Tibial artery (tissue), 4 donors: ENCODE data around the gene IL4I1.
A peak's percentile ranks its signal among the peaks of the same experiment; 100 is the strongest.

Experiments used
- DNase-seq, 2 donors: peaks; one replicate each; pipeline ENCODE4 v3.0.0-alpha.2; 2019
- H3K27ac ChIP-seq, 2 donors: fragments of 200-600 bp; sonication (generic) in 1 of 2; 1 replicate in 1 of 2; 2 replicates in 1 of 2; pipeline ENCODE4 v1.5.1; 2018 to 2019; ENCODE audit warnings: mild to moderate bottlenecking in 1 of 2
- H3K27me3 ChIP-seq, 2 donors: fragments of 200-600 bp; sonication (generic) in 1 of 2; one replicate each; pipeline versions ENCODE4 v1.5.1 to v1.6.0; 2016 to 2019
- H3K36me3 ChIP-seq, 3 donors: fragments of 200-600 bp; sonication (generic) in 2 of 3; one replicate each; pipeline ENCODE4 v1.5.1; 2016 to 2019; ENCODE audit warnings: mild to moderate bottlenecking in 2 of 3
- H3K4me1 ChIP-seq, 4 donors: fragments of 200-600 bp; sonication (generic) in 2 of 4; 1 replicate in 3 of 4; 2 replicates in 1 of 4; pipeline ENCODE4 v1.5.1; 2016 to 2019
- H3K4me3 ChIP-seq, 2 donors: fragments of 200-600 bp; sonication (generic) in 1 of 2; 1 replicate in 1 of 2; 2 replicates in 1 of 2; pipeline ENCODE4 v1.5.1; 2018 to 2019; ENCODE audit warnings: mild to moderate bottlenecking in 2 of 2
- H3K9me3 ChIP-seq, 3 donors: fragments of 200-600 bp; sonication (generic) in 1 of 3; one replicate each; pipeline ENCODE4 v1.5.1; 2016 to 2019
- intact Hi-C: fragments of 100-400 bp; cut with DNase I; formaldehyde crosslinking; loops from one replicate; pipeline ENCODE4 v1.15.0; 2023; ENCODE audit warnings: low total_unique reads
- TF ChIP-seq, protein P1 (sequence below), 2 experiments: fragments of 200-600 bp in 1 of 2; fragments of 450-650 bp in 1 of 2; IDR thresholded peaks; one replicate each; pipeline ENCODE4 v1.5.1; 2017 to 2019; ENCODE audit warnings: antibody characterized with exemption in 2 of 2, mild to moderate bottlenecking in 1 of 2, moderate library complexity in 1 of 2

The IL4I1 gene

DNA sequence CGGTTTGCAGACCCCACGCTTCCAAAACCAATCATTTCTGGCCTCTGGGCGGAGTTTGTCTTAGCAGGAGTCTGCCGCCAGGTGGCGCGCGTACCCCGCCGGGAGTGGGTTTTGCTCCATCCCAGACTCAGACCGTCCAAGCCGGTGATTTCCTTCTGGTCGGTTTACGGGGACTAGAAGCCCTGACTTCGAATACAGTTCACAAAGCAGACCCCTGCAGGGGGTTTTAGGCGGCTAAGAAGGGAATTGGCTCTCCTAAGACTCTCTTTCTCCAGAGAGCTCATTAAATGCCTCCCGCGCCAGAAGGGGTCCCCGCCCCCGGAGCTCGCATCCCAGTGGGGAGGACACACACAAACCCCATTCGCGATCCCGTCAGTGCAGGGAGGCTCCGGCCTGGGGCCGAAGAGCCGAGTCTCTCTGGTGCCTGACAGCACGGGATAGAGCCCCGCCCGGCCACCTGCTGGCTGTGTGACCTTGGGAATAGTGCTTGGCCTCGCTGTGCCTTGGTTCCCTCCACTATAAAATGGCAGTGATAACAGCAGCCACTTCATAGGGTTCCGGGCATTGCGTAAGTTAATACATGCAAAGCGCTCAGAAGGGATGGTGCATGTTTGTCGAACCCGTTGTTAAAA, 41.2 kb upstream of the IL4I1 start:
- intact Hi-C loops: loop anchor here (5.0 to 10.0 kb wide), 2 partner anchors 44 to 197 kb away; no protein-coding TSS in a partner anchor

DNA sequence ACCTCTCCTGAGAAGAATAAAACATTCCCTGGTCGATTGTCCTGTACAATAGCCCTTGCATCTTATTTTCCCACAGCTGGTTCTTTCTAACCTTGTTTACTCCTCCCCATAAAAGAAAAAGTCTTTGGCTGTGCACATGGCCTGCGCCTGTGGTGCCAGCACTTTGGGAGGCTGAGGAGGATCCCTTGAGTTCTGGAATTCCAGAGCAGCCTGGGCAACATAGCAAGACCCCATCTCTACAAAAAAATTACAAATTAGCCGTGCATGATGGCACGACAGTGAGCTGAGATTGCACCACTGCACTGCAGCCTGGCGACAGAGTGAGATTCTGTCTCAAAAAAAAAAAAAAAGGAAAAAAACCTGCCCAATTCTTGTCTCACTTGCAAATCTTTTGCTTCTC, 39.9 kb upstream of the IL4I1 start:
- peaks cover 0 to 15% (median 0%) of the 10 kb centered on the region in 3 donors for H3K36me3 ChIP-seq
- peaks cover 0 to 8% of the 10 kb centered on the region in 2 donors for H3K27me3 ChIP-seq
- DNase-seq: no peak
- no peaks in the 10 kb centered on the region for H3K9me3 ChIP-seq
- intact Hi-C loops: loop anchor here (5.0 to 10.0 kb wide), 2 partner anchors 46 to 198 kb away; no protein-coding TSS in a partner anchor
- no peak overlapping the region for H3K27ac ChIP-seq
- H3K4me3 ChIP-seq: no peak overlapping the region
- peaks cover 0 to 9% (median 4%) of the 10 kb centered on the region in 4 donors for H3K4me1 ChIP-seq
- TF ChIP-seq, protein P1, sequence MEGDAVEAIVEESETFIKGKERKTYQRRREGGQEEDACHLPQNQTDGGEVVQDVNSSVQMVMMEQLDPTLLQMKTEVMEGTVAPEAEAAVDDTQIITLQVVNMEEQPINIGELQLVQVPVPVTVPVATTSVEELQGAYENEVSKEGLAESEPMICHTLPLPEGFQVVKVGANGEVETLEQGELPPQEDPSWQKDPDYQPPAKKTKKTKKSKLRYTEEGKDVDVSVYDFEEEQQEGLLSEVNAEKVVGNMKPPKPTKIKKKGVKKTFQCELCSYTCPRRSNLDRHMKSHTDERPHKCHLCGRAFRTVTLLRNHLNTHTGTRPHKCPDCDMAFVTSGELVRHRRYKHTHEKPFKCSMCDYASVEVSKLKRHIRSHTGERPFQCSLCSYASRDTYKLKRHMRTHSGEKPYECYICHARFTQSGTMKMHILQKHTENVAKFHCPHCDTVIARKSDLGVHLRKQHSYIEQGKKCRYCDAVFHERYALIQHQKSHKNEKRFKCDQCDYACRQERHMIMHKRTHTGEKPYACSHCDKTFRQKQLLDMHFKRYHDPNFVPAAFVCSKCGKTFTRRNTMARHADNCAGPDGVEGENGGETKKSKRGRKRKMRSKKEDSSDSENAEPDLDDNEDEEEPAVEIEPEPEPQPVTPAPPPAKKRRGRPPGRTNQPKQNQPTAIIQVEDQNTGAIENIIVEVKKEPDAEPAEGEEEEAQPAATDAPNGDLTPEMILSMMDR (IDR thresholded peaks at IDR 0.05): no peak

More for the DNA sequence above, 41.2 kb upstream of the IL4I1 start:
- TF ChIP-seq, protein P1 (IDR thresholded peaks at IDR 0.05): peak; percentile 94 to 96
- Histone ChIP-seq H3K27ac (no peak overlapping the region), H3K27me3 (peaks cover 0 to 14% of the 10 kb centered on the region in 2 donors), H3K36me3 (peaks cover 0 to 6% (median 0%) of the 10 kb centered on the region in 3 donors), H3K9me3 (no peaks in the 10 kb centered on the region), H3K4me1 (peaks cover 0 to 9% (median 4%) of the 10 kb centered on the region in 4 donors), H3K4me3 (no peak overlapping the region)
- DNase-seq: peak; percentile 52 to 84

DNA sequence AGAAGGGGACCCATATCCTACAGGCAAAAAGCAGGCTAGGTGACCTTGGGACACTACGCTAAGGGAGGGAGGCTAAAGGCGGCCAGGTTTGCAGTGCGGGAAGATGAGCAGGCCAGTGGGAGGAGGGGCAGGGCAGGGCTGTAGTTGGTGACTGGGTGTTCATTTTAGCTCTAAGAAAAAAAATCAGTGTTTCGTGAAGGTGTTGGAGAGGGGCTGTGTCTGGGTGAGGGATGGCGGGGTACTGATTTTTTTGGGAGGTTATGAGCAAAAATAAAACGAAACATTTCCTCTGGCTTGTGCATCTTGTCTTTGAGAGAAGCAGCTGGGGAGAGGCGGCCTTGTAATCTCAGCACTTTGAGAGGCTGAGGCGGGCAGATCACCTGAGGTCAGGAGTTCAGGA, 37.0 kb upstream of the IL4I1 start:
- H3K4me1 ChIP-seq: peaks cover 0 to 17% (median 4%) of the 10 kb centered on the region in 4 donors
- H3K9me3 ChIP-seq: no peaks in the 10 kb centered on the region
- no peak overlapping the region for H3K4me3 ChIP-seq
- intact Hi-C loops: loop anchor here (5.0 to 10.0 kb wide), 2 partner anchors 94 to 201 kb away; partner anchors contain the start of genes VRK3 and ZNF473
- no peak overlapping the region for H3K27ac ChIP-seq
- TF ChIP-seq, protein P1 (IDR thresholded peaks at IDR 0.05): no peak
- H3K36me3 ChIP-seq: peaks cover 0 to 15% (median 0%) of the 10 kb centered on the region in 3 donors
- H3K27me3 ChIP-seq: no peaks in the 10 kb centered on the region
- DNase-seq: no peak

DNA sequence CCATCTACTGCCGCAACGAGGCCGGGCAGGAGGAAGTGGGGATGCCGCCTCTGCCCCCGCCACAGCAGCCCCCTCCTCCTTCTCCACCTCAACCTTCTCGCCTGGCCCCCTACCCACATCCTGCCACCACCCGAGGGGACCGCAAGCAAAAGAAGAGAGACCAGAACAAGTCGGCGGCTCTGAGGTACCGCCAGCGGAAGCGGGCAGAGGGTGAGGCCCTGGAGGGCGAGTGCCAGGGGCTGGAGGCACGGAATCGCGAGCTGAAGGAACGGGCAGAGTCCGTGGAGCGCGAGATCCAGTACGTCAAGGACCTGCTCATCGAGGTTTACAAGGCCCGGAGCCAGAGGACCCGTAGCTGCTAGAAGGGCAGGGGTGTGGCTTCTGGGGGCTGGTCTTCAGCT, 36.0 kb upstream of the IL4I1 start:
- Histone ChIP-seq H3K27ac (no peak overlapping the region), H3K4me1 (peaks cover 0 to 21% (median 9%) of the 10 kb centered on the region in 4 donors), H3K36me3 (peaks cover 0 to 15% (median 0%) of the 10 kb centered on the region in 3 donors), H3K27me3 (no peaks in the 10 kb centered on the region), H3K9me3 (no peaks in the 10 kb centered on the region), H3K4me3 (no peak overlapping the region)
- TF ChIP-seq, protein P1 (IDR thresholded peaks at IDR 0.05): no peak
- intact Hi-C loops: loop anchor here (5.0 to 10.0 kb wide), 2 partner anchors 95 to 202 kb away; partner anchors contain the start of genes VRK3 and ZNF473
- no peak for DNase-seq

DNA sequence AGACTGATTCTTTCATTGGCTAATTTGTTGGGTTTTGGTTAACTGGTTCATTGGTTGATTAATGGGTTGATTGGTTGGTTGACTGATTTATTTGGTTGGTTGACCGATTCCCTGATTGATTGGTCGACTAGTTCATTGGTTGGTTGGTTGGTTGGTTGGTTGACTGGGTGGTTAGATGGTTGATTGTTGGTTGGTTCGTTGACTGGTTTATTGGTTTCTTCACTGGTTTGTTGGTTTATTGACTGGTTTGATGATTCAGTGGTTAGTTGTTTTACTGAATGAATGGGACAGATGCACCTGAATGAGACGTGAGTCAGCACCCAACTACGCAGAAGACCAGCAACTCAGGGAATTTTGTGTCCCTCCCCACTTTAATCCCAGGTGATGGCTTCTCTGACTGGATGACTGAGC, 35.4 kb upstream of the IL4I1 start:
- Histone ChIP-seq H3K9me3 (no peaks in the 10 kb centered on the region), H3K27me3 (no peaks in the 10 kb centered on the region), H3K27ac (no peak overlapping the region), H3K4me3 (no peak overlapping the region), H3K4me1 (peaks cover 0 to 23% (median 15%) of the 10 kb centered on the region in 4 donors), H3K36me3 (peaks cover 0 to 21% (median 5%) of the 10 kb centered on the region in 3 donors)
- no peak for DNase-seq
- TF ChIP-seq, protein P1 (IDR thresholded peaks at IDR 0.05): no peak
- intact Hi-C loops: loop anchor here (5.0 to 10.0 kb wide), 2 partner anchors 95 to 203 kb away; partner anchors contain the start of genes VRK3 and ZNF473
